Measurements from ENCODE around the gene RADIL. TPM values are rescaled to one million over a fixed set of nuclear protein-coding genes. Genes with fewer than 3 reads are reported as not detected.
"Not testable (repeated sequence)": the region's sequence is repeated elsewhere in the genome, so short reads cannot be mapped to it uniquely, and the experiment has no call there.

The RADIL gene
- total RNA-seq, 1 donor from 2014 or later, result 2.4 TPM

- Mint-ChIP-seq H3K4me1 (ENCODE audit: unreplicated experiment) (no peaks in the 10 kb centered on the region), H3K9me3 (ENCODE audit: unreplicated experiment) (no peaks in the 10 kb centered on the region), H3K4me3 (ENCODE audit: unreplicated experiment) (no peak overlapping the region), H3K27me3 (ENCODE audit: unreplicated experiment) (peaks cover 14% of the 10 kb centered on the region), H3K36me3 (ENCODE audit: low read depth, unreplicated experiment) (no peaks in the 10 kb centered on the region), H3K27ac (ENCODE audit: unreplicated experiment) (no peak overlapping the region)
- no peak for DNase-seq (ENCODE audit: low spot score)
- TF ChIP-seq, protein P1, sequence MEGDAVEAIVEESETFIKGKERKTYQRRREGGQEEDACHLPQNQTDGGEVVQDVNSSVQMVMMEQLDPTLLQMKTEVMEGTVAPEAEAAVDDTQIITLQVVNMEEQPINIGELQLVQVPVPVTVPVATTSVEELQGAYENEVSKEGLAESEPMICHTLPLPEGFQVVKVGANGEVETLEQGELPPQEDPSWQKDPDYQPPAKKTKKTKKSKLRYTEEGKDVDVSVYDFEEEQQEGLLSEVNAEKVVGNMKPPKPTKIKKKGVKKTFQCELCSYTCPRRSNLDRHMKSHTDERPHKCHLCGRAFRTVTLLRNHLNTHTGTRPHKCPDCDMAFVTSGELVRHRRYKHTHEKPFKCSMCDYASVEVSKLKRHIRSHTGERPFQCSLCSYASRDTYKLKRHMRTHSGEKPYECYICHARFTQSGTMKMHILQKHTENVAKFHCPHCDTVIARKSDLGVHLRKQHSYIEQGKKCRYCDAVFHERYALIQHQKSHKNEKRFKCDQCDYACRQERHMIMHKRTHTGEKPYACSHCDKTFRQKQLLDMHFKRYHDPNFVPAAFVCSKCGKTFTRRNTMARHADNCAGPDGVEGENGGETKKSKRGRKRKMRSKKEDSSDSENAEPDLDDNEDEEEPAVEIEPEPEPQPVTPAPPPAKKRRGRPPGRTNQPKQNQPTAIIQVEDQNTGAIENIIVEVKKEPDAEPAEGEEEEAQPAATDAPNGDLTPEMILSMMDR (IDR thresholded peaks at IDR 0.05; ENCODE audit: unreplicated experiment), result no peak
Observed at GRCh38 chr7:4904346-4904745, 20.8 kb upstream of the RADIL start.

- DNase-seq (ENCODE audit: low spot score), result no peak
- Mint-ChIP-seq H3K9me3 (ENCODE audit: unreplicated experiment) (no peaks in the 10 kb centered on the region), H3K36me3 (ENCODE audit: low read depth, unreplicated experiment) (no peaks in the 10 kb centered on the region), H3K27ac (ENCODE audit: unreplicated experiment) (no peak overlapping the region), H3K4me1 (ENCODE audit: unreplicated experiment) (no peaks in the 10 kb centered on the region), H3K27me3 (ENCODE audit: unreplicated experiment) (peaks cover 2% of the 10 kb centered on the region), H3K4me3 (ENCODE audit: unreplicated experiment) (no peak overlapping the region)
- TF ChIP-seq, protein P1 (IDR thresholded peaks at IDR 0.05; ENCODE audit: unreplicated experiment), result no peak
Observed at GRCh38 chr7:4895766-4896165, 12.2 kb upstream of the RADIL start.

- Mint-ChIP-seq H3K4me3 (ENCODE audit: unreplicated experiment) (no peak overlapping the region), H3K27ac (ENCODE audit: unreplicated experiment) (no peak overlapping the region), H3K4me1 (ENCODE audit: unreplicated experiment) (no peaks in the 10 kb centered on the region), H3K9me3 (ENCODE audit: unreplicated experiment) (no peaks in the 10 kb centered on the region), H3K27me3 (ENCODE audit: unreplicated experiment) (peaks cover 2% of the 10 kb centered on the region), H3K36me3 (ENCODE audit: low read depth, unreplicated experiment) (no peaks in the 10 kb centered on the region)
- TF ChIP-seq, protein P1 (IDR thresholded peaks at IDR 0.05; ENCODE audit: unreplicated experiment), result no peak
- no peak for DNase-seq (ENCODE audit: low spot score)
Observed at GRCh38 chr7:4894482-4894881, 11.0 kb upstream of the RADIL start.

- Mint-ChIP-seq H3K4me1 (ENCODE audit: unreplicated experiment) (no peaks in the 10 kb centered on the region), H3K27me3 (ENCODE audit: unreplicated experiment) (peaks cover 2% of the 10 kb centered on the region), H3K4me3 (ENCODE audit: unreplicated experiment) (no peak overlapping the region), H3K27ac (ENCODE audit: unreplicated experiment) (no peak overlapping the region), H3K36me3 (ENCODE audit: low read depth, unreplicated experiment) (no peaks in the 10 kb centered on the region), H3K9me3 (ENCODE audit: unreplicated experiment) (no peaks in the 10 kb centered on the region)
- DNase-seq (ENCODE audit: low spot score), result no peak
- TF ChIP-seq, protein P1 (IDR thresholded peaks at IDR 0.05; ENCODE audit: unreplicated experiment), result no peak
Observed at GRCh38 chr7:4893929-4894475, 10.5 kb upstream of the RADIL start.

DNA sequence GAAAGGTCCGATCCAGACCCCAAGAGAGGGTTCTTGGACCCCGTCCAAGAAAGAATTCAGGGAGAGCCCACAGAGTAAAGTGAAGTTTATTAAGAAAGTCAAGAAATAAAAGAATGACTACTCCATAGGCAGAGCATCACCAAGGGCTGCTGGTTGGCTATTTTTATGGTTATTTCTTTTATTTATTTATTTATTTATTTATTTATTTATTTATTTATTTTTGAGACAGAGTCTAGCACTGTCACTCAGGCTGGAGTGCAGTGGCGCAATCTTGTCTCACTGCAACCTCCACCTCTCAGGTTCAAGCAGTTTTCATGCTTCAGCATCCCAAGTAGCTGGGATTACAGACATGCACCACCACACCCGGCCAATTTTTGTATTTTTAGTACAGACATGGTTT is 9.7 kb upstream of the RADIL start:
- not testable (repeated sequence) for DNase-seq (ENCODE audit: low spot score); H3K4me1 Mint-ChIP-seq (ENCODE audit: unreplicated experiment); H3K27ac Mint-ChIP-seq (ENCODE audit: unreplicated experiment); H3K27me3 Mint-ChIP-seq (ENCODE audit: unreplicated experiment); H3K36me3 Mint-ChIP-seq (ENCODE audit: low read depth, unreplicated experiment); H3K4me3 Mint-ChIP-seq (ENCODE audit: unreplicated experiment); H3K9me3 Mint-ChIP-seq (ENCODE audit: unreplicated experiment)

DNA sequence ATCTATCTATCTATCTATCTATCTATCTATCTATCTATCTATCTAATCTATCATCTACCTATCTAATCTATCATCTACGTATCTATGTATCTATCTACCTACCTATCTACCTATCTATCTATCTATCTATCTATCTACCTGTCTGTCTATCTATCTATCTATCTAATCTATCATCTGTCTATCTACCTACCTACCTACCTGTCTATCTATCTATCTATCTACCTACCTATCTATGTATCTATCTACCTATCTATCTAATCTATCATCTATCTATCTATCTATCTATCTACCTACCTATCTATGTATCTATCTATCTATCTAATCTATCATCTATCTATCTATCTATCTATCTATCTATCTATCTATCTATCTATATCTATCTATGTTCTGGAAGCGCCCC is 8.0 kb upstream of the RADIL start:
- not testable (repeated sequence) for H3K9me3 Mint-ChIP-seq (ENCODE audit: unreplicated experiment); H3K27me3 Mint-ChIP-seq (ENCODE audit: unreplicated experiment); H3K4me3 Mint-ChIP-seq (ENCODE audit: unreplicated experiment); H3K36me3 Mint-ChIP-seq (ENCODE audit: low read depth, unreplicated experiment); DNase-seq (ENCODE audit: low spot score); H3K4me1 Mint-ChIP-seq (ENCODE audit: unreplicated experiment); H3K27ac Mint-ChIP-seq (ENCODE audit: unreplicated experiment)
